ENCODE data around the gene RAB39A. TPM values are rescaled to one million over a fixed set of nuclear protein-coding genes. Genes with fewer than 3 reads are reported as not detected.

The RAB39A gene
- total RNA-seq, 1 donor from 2014 or later: not detected

DNA sequence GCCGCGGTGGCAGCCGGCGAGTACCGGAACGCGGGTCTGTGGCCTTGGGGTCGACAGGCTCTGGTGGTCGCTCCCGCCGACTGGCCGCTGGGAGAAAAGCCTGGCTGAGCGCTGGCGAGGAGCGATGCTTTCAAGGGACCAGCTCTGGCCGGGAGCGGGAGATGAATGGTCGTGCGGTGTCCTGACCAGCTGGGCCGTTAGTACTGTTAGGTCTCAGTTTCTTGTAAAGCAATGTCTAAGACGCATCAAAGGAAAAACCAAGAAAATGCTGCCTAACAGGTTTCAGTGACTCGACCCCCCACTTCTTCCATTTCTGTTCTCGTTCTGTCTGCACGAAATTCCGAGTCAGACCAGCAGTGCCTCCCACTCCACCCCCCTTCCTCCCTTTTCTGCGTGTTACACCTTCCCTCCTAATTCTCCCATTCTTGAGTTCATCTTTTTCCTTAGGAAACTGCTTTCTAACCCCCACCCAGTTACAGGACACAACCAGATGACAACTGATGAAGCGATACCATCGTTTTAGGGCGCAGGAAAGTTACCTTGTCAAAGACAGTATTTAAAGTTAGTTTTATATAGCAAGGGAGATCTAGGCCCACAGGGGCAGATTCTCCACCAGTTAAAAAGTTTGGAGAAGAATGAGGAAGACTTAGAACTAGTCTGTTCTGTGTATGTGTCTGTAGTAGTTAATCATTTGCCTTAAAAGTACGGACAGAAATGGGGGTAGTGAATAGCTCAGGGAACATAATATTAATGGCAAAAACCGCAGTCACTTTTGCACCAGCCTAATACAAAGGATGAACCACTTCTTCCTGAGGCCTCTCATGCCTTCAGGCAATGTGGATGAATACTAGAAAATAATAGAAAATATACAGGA, 81.5 kb downstream of the RAB39A start:
- Mint-ChIP-seq H3K27me3 (ENCODE audit: insufficient read depth) (no peaks in the 10 kb centered on the region), H3K27ac (peak overlapping the region; percentile 93), H3K4me1 (ENCODE audit: low read depth) (peaks cover 15% of the 10 kb centered on the region), H3K9me3 (no peaks in the 10 kb centered on the region), H3K4me3 (peak overlapping the region; percentile 97), H3K36me3 (ENCODE audit: low read depth) (peaks cover 12% of the 10 kb centered on the region)
- intact Hi-C loops (cut with micrococcal nuclease): loop anchor here (1.0 to 10.0 kb wide), 10 partner anchors 48 to 655 kb away; partner anchors contain the start of genes ALKBH8, ATM, C11orf65 and CWF19L2
- DNase-seq (ENCODE audit: low spot score): no peak

- Mint-ChIP-seq H3K4me1 (ENCODE audit: low read depth) (peaks cover 34% of the 10 kb centered on the region), H3K4me3 (no peak overlapping the region), H3K27me3 (ENCODE audit: insufficient read depth) (no peaks in the 10 kb centered on the region), H3K9me3 (no peaks in the 10 kb centered on the region), H3K36me3 (ENCODE audit: low read depth) (peaks cover 13% of the 10 kb centered on the region), H3K27ac (no peak overlapping the region)
- no peak for DNase-seq (ENCODE audit: low spot score)
- intact Hi-C loops (cut with micrococcal nuclease): loop anchor here (5.0 kb wide), 1 partner anchor 45 kb away; no protein-coding TSS in a partner anchor
Observed at GRCh38 chr11:108012139-108012725, 84.0 kb downstream of the RAB39A start.

Other genes with a start within 250 kb of the RAB39A start
- gene SLN, start 216.4 kb upstream of the RAB39A start, total RNA-seq: not detected in 2 replicates
- 36.5 and 38.0 TPM in 2 replicates for gene SLC35F2, start 69.7 kb upstream of the RAB39A start, total RNA-seq
- 37.0 and 41.3 TPM in 2 replicates for gene CUL5, start 80.5 kb downstream of the RAB39A start, total RNA-seq
- gene ACAT1, start 193.1 kb downstream of the RAB39A start, total RNA-seq: 52.8 and 56.8 TPM in 2 replicates